ENCODE measurements around the gene MX2. TPM values are rescaled to one million over a fixed set of nuclear protein-coding genes. Genes with fewer than 3 reads are reported as not detected.

MX2 gene
- total RNA-seq, 1 experiment from 2014 or later = 0.15 TPM

- Histone ChIP-seq H3K79me2 (ENCODE audit: low read length) (no peaks in the 10 kb centered on the region), H3K27me3 (ENCODE audit: low read length) (no peaks in the 10 kb centered on the region), H3K4me3 (ENCODE audit: low read length) (no peak overlapping the region), H2AFZ (ENCODE audit: low read length) (no peak overlapping the region), H3K27ac (ENCODE audit: low read length) (no peak overlapping the region), H3K9ac (ENCODE audit: low read length) (no peak overlapping the region), H3K4me2 (ENCODE audit: low read length) (no peak overlapping the region), H3K9me3 (ENCODE audit: low read length) (no peaks in the 10 kb centered on the region), H4K20me1 (ENCODE audit: low read length) (no peaks in the 10 kb centered on the region), H3K36me3 (ENCODE audit: low read depth, low read length) (no peaks in the 10 kb centered on the region), H3K4me1 (ENCODE audit: insufficient read depth, low read length) (no peaks in the 10 kb centered on the region), H3K9me2 (replicated peaks; ENCODE audit: low read length) (no peaks in the 10 kb centered on the region), H3F3A (ENCODE audit: low read length, unreplicated experiment) (no peaks in the 10 kb centered on the region)
- ChIA-PET POLR2A (ENCODE audit: unreplicated experiment) (no interaction called here), CTCF (no interaction called here)
- intact Hi-C loops (cut with micrococcal nuclease) = no loop called here
- DNase-seq (no peak), ATAC-seq (no peak)
- TF ChIP-seq CTCF (conservative IDR thresholded peaks at IDR 0.05; ENCODE audit: low read depth, low read length) (no peak), EZH2phosphoT487 (IDR thresholded peaks at IDR 0.05; ENCODE audit: borderline replicate concordance, low read length) (no peak), EZH2 (IDR thresholded peaks at IDR 0.05; ENCODE audit: low read length, unreplicated experiment) (no peak)
- no TSS peak for BruUV-seq (replicated peaks)
These were observed 18.1 kb downstream of the MX2 start for GRCh38 chr21:41379901-41380300.

GRCh38 chr21:41381731-41382130 is 19.9 kb downstream of the MX2 start:
- no peak overlapping the region for H3K4me3 ChIP-seq (ENCODE audit: low read length)
- no peaks in the 10 kb centered on the region for H3K9me3 ChIP-seq (ENCODE audit: low read length)
- intact Hi-C loops (cut with micrococcal nuclease) = no loop called here
- H3K36me3 ChIP-seq (ENCODE audit: low read depth, low read length) = no peaks in the 10 kb centered on the region
- H3K4me1 ChIP-seq (ENCODE audit: insufficient read depth, low read length) = no peaks in the 10 kb centered on the region
- no peaks in the 10 kb centered on the region for H3K9me2 ChIP-seq (replicated peaks; ENCODE audit: low read length)
- H3F3A ChIP-seq (ENCODE audit: low read length, unreplicated experiment) = no peaks in the 10 kb centered on the region
- H4K20me1 ChIP-seq (ENCODE audit: low read length) = no peaks in the 10 kb centered on the region
- no peaks in the 10 kb centered on the region for H3K27me3 ChIP-seq (ENCODE audit: low read length)
- no TSS peak for BruUV-seq (replicated peaks)
- ChIA-PET POLR2A (ENCODE audit: unreplicated experiment) (no interaction called here), CTCF (no interaction called here)
- no peak overlapping the region for H3K9ac ChIP-seq (ENCODE audit: low read length)
- H2AFZ ChIP-seq (ENCODE audit: low read length) = no peak overlapping the region
- no peaks in the 10 kb centered on the region for H3K79me2 ChIP-seq (ENCODE audit: low read length)
- H3K4me2 ChIP-seq (ENCODE audit: low read length) = no peak overlapping the region
- ATAC-seq (no peak), DNase-seq (no peak)
- TF ChIP-seq CTCF (conservative IDR thresholded peaks at IDR 0.05; ENCODE audit: low read depth, low read length) (no peak), EZH2 (IDR thresholded peaks at IDR 0.05; ENCODE audit: low read length, unreplicated experiment) (no peak), EZH2phosphoT487 (IDR thresholded peaks at IDR 0.05; ENCODE audit: borderline replicate concordance, low read length) (no peak)
- no peak overlapping the region for H3K27ac ChIP-seq (ENCODE audit: low read length)

- ATAC-seq = no peak
- BruUV-seq (replicated peaks) = no TSS peak
- POLR2A ChIA-PET (ENCODE audit: unreplicated experiment) = no interaction called here
These were observed 25.4 kb downstream of the MX2 start for GRCh38 chr21:41387042-41387819.

More at GRCh38 chr21:41387042-41387819, 25.4 kb downstream of the MX2 start:
- intact Hi-C loops (cut with micrococcal nuclease) = no loop called here
- DNase-seq = no peak
- H3K9me2 ChIP-seq (replicated peaks; ENCODE audit: low read length) = no peaks in the 10 kb centered on the region
- H3K27me3 ChIP-seq (ENCODE audit: low read length) = no peaks in the 10 kb centered on the region
- H3K4me2 ChIP-seq (ENCODE audit: low read length) = no peak overlapping the region
- no peaks in the 10 kb centered on the region for H4K20me1 ChIP-seq (ENCODE audit: low read length)
- TF ChIP-seq EZH2 (IDR thresholded peaks at IDR 0.05; ENCODE audit: low read length, unreplicated experiment) (no peak), CTCF (conservative IDR thresholded peaks at IDR 0.05; ENCODE audit: low read depth, low read length) (no peak), EZH2phosphoT487 (IDR thresholded peaks at IDR 0.05; ENCODE audit: borderline replicate concordance, low read length) (no peak)
- CTCF ChIA-PET = no interaction called here
- no peak overlapping the region for H2AFZ ChIP-seq (ENCODE audit: low read length)
- no peaks in the 10 kb centered on the region for H3K4me1 ChIP-seq (ENCODE audit: insufficient read depth, low read length)
- H3K9me3 ChIP-seq (ENCODE audit: low read length) = no peaks in the 10 kb centered on the region
- H3K4me3 ChIP-seq (ENCODE audit: low read length) = no peak overlapping the region
- H3K9ac ChIP-seq (ENCODE audit: low read length) = no peak overlapping the region
- H3K36me3 ChIP-seq (ENCODE audit: low read depth, low read length) = no peaks in the 10 kb centered on the region
- no peaks in the 10 kb centered on the region for H3K79me2 ChIP-seq (ENCODE audit: low read length)
- H3K27ac ChIP-seq (ENCODE audit: low read length) = no peak overlapping the region
- no peaks in the 10 kb centered on the region for H3F3A ChIP-seq (ENCODE audit: low read length, unreplicated experiment)
